GM23248 (cell line): ENCODE data around the gene HSD3B7.

Experiments
- EZH2 ChIP-seq: fragments of 200-600 bp; sonication (generic); IDR thresholded peaks from 2 replicates; pipeline ENCODE4 v1.6.1; 2018; ENCODE audit warnings: antibody characterized with exemption, mild to moderate bottlenecking; ENCODE audit not compliant: insufficient read depth, poor library complexity, severe bottlenecking
- EZH2phosphoT487 ChIP-seq: fragments of 200-600 bp; sonication (generic); IDR thresholded peaks from 2 replicates; pipeline ENCODE4 v1.6.1; 2018; ENCODE audit warnings: antibody characterized with exemption, moderate library complexity, mild to moderate bottlenecking, low read depth; ENCODE audit not compliant: insufficient read depth

GRCh38 chr16:30948667-30949649 lies 36.0 kb upstream of the HSD3B7 start, which contains the start of gene ORAI3:
- TF ChIP-seq EZH2 (no peak), EZH2phosphoT487 (no peak)
